HepG2 (cell line): ENCODE results near the gene PPM1H. TPM values are rescaled to one million over a fixed set of nuclear protein-coding genes. Genes with fewer than 3 reads are reported as not detected.
"Not testable (repeated sequence)": the region's sequence is repeated elsewhere in the genome, so short reads cannot be mapped to it uniquely, and the experiment has no call there.

Experiments used
- ATAC-seq: fragments of 200-7000 bp; cut with Tn5 transposase; 3 replicates; pipeline ENCODE4 v1.9.1; 2020; ENCODE audit warnings: mild to moderate bottlenecking, moderate library complexity
- BruUV-seq: library from RNA; stranded (reverse); fragments of 400-500 nt; replicated peaks from 2 replicates; lab custom pipeline; 2021; lab: Mats Ljungman, UMichigan
- CTCF ChIA-PET: fragments of 300-600 bp; formaldehyde crosslinking; extraction: SDS; loops from one replicate; lab custom pipeline; 2021; ENCODE audit warnings: low total read pairs, inconsistent platforms, low intra/inter-chr PET ratio; lab: Yijun Ruan, JAX
- POLR2A ChIA-PET: fragments of 350-600 bp; sonication (Branson Sonifier 250); formaldehyde crosslinking; loops from one replicate; lab custom pipeline; 2020; ENCODE audit warnings: antibody characterized with exemption, inconsistent platforms; lab: Yijun Ruan, JAX
- DNase-seq: peaks from one replicate; pipeline ENCODE4 v3.0.0-alpha.2; 2015; ENCODE audit warnings: low spot score
- FAIRE-seq: peaks from 3 replicates; lab custom pipeline; 2011; peaks lifted over from hg19 to GRCh38; lab: Jason Lieb, UNC
- H2AFZ ChIP-seq: one replicate; pipeline ENCODE4 v1.6.1; 2011; ENCODE audit warnings: low read length, inconsistent platforms
- H3K27ac ChIP-seq: fragments of 300-600 bp; 3 replicates; pipeline ENCODE4 v1.8.0; 2011; ENCODE audit warnings: mixed run types, mild to moderate bottlenecking, mixed read lengths, low read length, inconsistent platforms; ENCODE audit not compliant: insufficient read depth; ENCODE audit errors: extremely low read length
- H3K27me3 ChIP-seq, 2 experiments: fragments of 200-600 bp in 1 of 2; 2 replicates in 1 of 2; 3 replicates in 1 of 2; pipeline versions ENCODE4 v1.6.0 to v1.8.0; 2011; ENCODE audit warnings: low read length in 2 of 2, mild to moderate bottlenecking in 2 of 2, moderate library complexity in 2 of 2, inconsistent platforms in 1 of 2; ENCODE audit not compliant: insufficient read depth in 2 of 2, control insufficient read depth in 1 of 2
- H3K36me3 ChIP-seq, 2 experiments: fragments of 200-600 bp in 1 of 2; replicated peaks in 1 of 2; 2 replicates in 1 of 2; 3 replicates in 1 of 2; pipeline versions ENCODE4 v1.5.1 to v1.8.0; 2011; ENCODE audit warnings: low read length in 2 of 2, inconsistent platforms in 1 of 2; ENCODE audit not compliant: insufficient read depth in 2 of 2, control insufficient read depth in 1 of 2
- H3K4me1 ChIP-seq: 2 replicates; pipeline ENCODE4 v1.5.1; 2012; ENCODE audit warnings: low read length, inconsistent platforms; ENCODE audit not compliant: insufficient read depth
- H3K4me2 ChIP-seq: 2 replicates; pipeline ENCODE4 v1.6.0; 2011; ENCODE audit warnings: low read depth, low read length, inconsistent platforms
- H3K4me3 ChIP-seq, 3 experiments: fragments of 200-600 bp in 1 of 3; sonication (generic), shearing (Covaris generic) in 1 of 3; replicated peaks in 1 of 3; 2 replicates each; pipeline ENCODE4 v1.5.1; 2011 to 2016; ENCODE audit warnings: low read length in 3 of 3, inconsistent platforms in 2 of 3, low read depth in 2 of 3, mild to moderate bottlenecking in 2 of 3, control low read depth in 1 of 3, mixed read lengths in 1 of 3; ENCODE audit not compliant: insufficient read depth in 1 of 3
- H3K79me2 ChIP-seq: one replicate; pipeline ENCODE4 v1.6.1; 2011; ENCODE audit warnings: low read length, inconsistent platforms; ENCODE audit not compliant: insufficient read depth
- H3K9ac ChIP-seq: 2 replicates; pipeline ENCODE4 v1.6.0; 2011; ENCODE audit warnings: mild to moderate bottlenecking, low read depth, low read length, inconsistent platforms; ENCODE audit not compliant: insufficient read depth
- H3K9me3 ChIP-seq: 2 replicates; pipeline ENCODE4 v1.5.1; 2012; ENCODE audit warnings: mild to moderate bottlenecking, low read length
- H4K20me1 ChIP-seq: 2 replicates; pipeline ENCODE4 v1.6.0; 2011; ENCODE audit warnings: inconsistent platforms, mild to moderate bottlenecking, low read length, moderate library complexity; ENCODE audit not compliant: insufficient read depth
- CBX1 ChIP-seq: IDR thresholded peaks from one replicate; pipeline ENCODE4 v1.6.1; 2016; ENCODE audit warnings: antibody characterized with exemption, low read depth
- MIXL1 ChIP-seq: IDR thresholded peaks from 2 replicates; pipeline ENCODE4 v1.6.1; 2016
- ZBTB42 ChIP-seq: sonication (generic); formaldehyde crosslinking; IDR thresholded peaks from 2 replicates; pipeline ENCODE4 v1.5.0; 2020; ENCODE audit warnings: mild to moderate bottlenecking, missing genetic modification reagents
- ZNF431 ChIP-seq: sonication (generic); formaldehyde crosslinking; IDR thresholded peaks from 2 replicates; pipeline ENCODE4 v1.9.0; 2022; ENCODE audit warnings: missing genetic modification reagents, low read depth, mild to moderate bottlenecking, borderline replicate concordance
- WGBS: methylation state at CpG from one replicate; pipeline ENCODE4 v1.1.6; 2017; ENCODE audit warnings: low lambda C conversion rate; 5-methylcytosine and 5-hydroxymethylcytosine counted together
- in situ Hi-C: cut with HindIII; loops from 2 replicates; pipeline ENCODE4 v1.10.0; 2017; ENCODE audit warnings: low pct_unique_long_range_greater_than_20kb; ENCODE audit not compliant: extremely low pct_ligation_motif_present
- intact Hi-C: fragments of 100-400 bp; cut with micrococcal nuclease; formaldehyde crosslinking; loops from one replicate; pipeline ENCODE4 v1.10.0; 2022; ENCODE audit not compliant: unreplicated experiment
- polyA plus RNA-seq, 8 experiments: library from polyadenylated mRNA; depleted of rRNA in 3 of 8; stranded (reverse) in 7 of 8; unstranded in 1 of 8; fragments of >200 nt; fragmentation: Illumina TruSeq in 4 of 8; extraction: Trizol in 4 of 8; gene quantifications; 2 replicates each; pipeline versions ENCODE4 v1.2.1 to v1.2.3, GENCODE V29; 2011 to 2016; ENCODE audit warnings: low read depth in 4 of 8, missing spikeins in 1 of 8, mixed read lengths in 1 of 8; ENCODE audit not compliant: insufficient read depth in 1 of 8
- total RNA-seq, 5 experiments: library from RNA; depleted of rRNA; stranded (reverse); fragments of >200 nt; fragmentation: Illumina TruSeq; extraction: Trizol; gene quantifications; 2 replicates each; pipeline ENCODE4 v1.2.3, GENCODE V29; 2016; ENCODE audit warnings: low read depth in 1 of 5
- TF ChIP-seq, protein P1 (sequence below): sonication (generic); formaldehyde crosslinking; IDR thresholded peaks from 2 replicates; pipeline ENCODE4 v1.8.0; 2022; ENCODE audit warnings: low read depth, missing genetic modification reagents

PPM1H gene
- total and polyA plus RNA-seq, 2 of the 13 experiments (the other 11 are each of a cell fraction or from before 2014, with no cell fraction given), result 29.1 to 38.1 TPM

DNA sequence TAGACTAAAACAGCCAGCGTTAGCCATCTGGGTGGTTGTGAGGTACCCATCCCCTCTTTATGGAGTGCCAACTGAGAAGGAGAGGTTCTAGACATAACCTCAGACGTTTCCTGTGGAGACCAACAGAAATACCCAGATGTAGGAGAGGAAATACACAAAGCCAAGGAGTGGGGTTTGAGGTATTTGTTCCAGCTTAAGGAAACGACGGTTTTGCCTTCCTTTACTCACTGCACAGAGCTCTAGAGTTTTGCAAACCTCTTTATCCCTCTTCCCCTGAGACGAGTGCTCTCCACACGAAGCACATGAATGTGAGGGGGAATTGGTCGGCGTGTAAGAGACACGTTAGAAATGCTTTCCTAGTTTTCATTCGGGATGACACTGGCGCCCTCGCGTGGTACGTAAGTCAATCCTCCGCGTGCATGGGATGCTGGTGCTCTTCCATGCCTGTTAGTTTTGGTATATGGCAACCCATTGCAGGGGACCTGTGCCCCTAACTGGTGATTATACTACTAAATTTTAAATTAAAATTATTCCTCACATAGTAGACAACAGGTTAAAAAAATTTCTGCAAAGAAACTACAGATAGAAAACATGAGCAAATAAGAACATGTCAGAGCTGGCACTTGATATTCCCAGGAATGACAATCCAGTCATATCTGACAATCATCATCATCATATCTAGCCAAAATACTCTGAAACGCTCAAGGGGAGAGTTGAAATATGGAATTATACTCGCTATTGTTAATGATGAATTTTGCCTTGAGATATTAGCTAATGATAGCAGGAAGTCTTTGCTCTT, 121.7 kb downstream of the PPM1H start (continued):
- no peak for TF ChIP-seq ZNF431 (CRISPR knock-in tag)
- no peak for TF ChIP-seq MIXL1 (CRISPR knock-in tag)
- TF ChIP-seq, protein P1, sequence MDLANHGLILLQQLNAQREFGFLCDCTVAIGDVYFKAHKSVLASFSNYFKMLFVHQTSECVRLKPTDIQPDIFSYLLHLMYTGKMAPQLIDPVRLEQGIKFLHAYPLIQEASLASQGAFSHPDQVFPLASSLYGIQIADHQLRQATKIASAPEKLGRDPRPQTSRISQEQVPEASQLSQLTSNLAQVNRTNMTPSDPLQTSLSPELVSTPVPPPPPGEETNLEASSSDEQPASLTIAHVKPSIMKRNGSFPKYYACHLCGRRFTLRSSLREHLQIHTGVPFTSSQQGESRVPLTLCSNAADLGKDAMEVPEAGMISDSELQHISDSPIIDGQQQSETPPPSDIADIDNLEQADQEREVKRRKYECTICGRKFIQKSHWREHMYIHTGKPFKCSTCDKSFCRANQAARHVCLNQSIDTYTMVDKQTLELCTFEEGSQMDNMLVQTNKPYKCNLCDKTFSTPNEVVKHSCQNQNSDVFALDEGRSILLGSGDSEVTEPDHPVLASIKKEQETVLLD, result no peak
- no peak for TF ChIP-seq CBX1
- no peak for TF ChIP-seq ZBTB42 (CRISPR knock-in tag)

DNA sequence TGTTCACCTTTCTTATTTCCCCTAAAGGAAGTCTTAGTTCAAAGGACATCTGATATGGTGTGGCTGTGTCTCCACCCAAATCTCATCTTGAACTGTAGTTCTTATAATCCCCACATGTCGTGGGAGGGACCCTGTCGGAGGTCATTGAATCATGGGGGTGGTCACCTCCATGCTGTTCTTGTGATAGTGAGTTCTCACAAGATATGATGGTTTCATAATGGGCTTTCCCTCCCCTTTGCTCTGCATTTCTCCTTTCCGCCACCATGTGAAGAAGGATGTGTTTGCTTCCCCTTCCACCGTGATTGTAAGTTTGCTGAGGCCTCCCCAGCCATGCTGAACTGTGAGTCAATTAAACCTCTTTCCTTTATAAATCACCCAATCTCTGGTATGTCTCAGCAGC, 123.5 kb downstream of the PPM1H start:
- H3K4me3 ChIP-seq, ATAC-seq, H3K9ac ChIP-seq, BruUV-seq, POLR2A ChIA-PET, FAIRE-seq, H3K27ac ChIP-seq, in situ Hi-C loops, H4K20me1 ChIP-seq, DNase-seq, H3K4me2 ChIP-seq, H2AFZ ChIP-seq, H3K4me1 ChIP-seq, CTCF ChIA-PET, H3K9me3 ChIP-seq, intact Hi-C loops, H3K27me3 ChIP-seq: not testable (repeated sequence)
- Histone ChIP-seq H3K36me3 (peaks cover 7 to 42% of the 10 kb centered on the region in 2 experiments), H3K79me2 (peaks cover 19% of the 10 kb centered on the region)
- WGBS, result 90% methylated on average over 4 of the region's 4 CpGs
